GM23248 (cell line): ENCODE data around the gene TNFRSF21.

ENCODE experiments used
- EZH2 ChIP-seq: fragments of 200-600 bp; sonication (generic); IDR thresholded peaks from 2 replicates; pipeline ENCODE4 v1.6.1; 2018; ENCODE audit warnings: antibody characterized with exemption, mild to moderate bottlenecking; ENCODE audit not compliant: insufficient read depth, poor library complexity, severe bottlenecking
- EZH2phosphoT487 ChIP-seq: fragments of 200-600 bp; sonication (generic); IDR thresholded peaks from 2 replicates; pipeline ENCODE4 v1.6.1; 2018; ENCODE audit warnings: antibody characterized with exemption, moderate library complexity, mild to moderate bottlenecking, low read depth; ENCODE audit not compliant: insufficient read depth

DNA sequence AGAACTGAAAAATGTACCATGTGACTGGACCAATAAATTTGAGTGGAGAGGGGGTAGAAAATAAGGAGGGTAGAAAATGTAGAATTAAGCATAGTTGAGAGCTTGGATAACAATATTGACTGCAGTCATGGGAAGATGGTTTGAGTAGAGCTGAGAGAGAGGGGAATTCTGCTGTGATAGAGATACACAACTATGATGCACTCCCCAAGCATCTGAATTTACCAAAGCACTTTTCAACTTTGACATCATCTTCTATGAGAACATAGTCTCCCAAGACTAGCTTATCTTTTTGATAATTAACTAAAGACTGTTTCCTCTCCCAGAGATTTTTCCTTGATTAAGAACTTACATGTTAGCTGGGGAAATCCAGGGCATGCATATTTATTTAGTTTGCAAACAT, 103.1 kb downstream of the TNFRSF21 start:
- TF ChIP-seq EZH2phosphoT487: no peak
- TF ChIP-seq EZH2: no peak
